ENCODE data around the gene SSR1.
"Not testable (repeated sequence)": the region's sequence is repeated elsewhere in the genome, so short reads cannot be mapped to it uniquely, and the experiment has no call there.

Gene SSR1

GRCh38 chr6:7317538-7317937 is 4.5 kb upstream of the SSR1 start:
- no peak for DNase-seq (ENCODE audit: low spot score)

GRCh38 chr6:7316658-7317533 is 3.9 kb upstream of the SSR1 start:
- no peak for DNase-seq (ENCODE audit: low spot score)

GRCh38 chr6:7315948-7316365 is 3.0 kb upstream of the SSR1 start:
- DNase-seq (ENCODE audit: low spot score): no peak

GRCh38 chr6:7315087-7315947 is 2.3 kb upstream of the SSR1 start:
- DNase-seq (ENCODE audit: low spot score): not testable (repeated sequence)

- no peak for DNase-seq (ENCODE audit: low spot score)
Observed at GRCh38 chr6:7314414-7314813, 1.4 kb upstream of the SSR1 start.

GRCh38 chr6:7313505-7314165 is 636 bp upstream of the SSR1 start:
- peak; percentile 63 for DNase-seq (ENCODE audit: low spot score)

- peak; percentile 18 for DNase-seq (ENCODE audit: low spot score)
Observed at GRCh38 chr6:7311917-7312615, 933 bp downstream of the SSR1 start.

GRCh38 chr6:7311176-7311575 is 1.8 kb downstream of the SSR1 start:
- no peak for DNase-seq (ENCODE audit: low spot score)

- DNase-seq (ENCODE audit: low spot score): no peak
Observed at GRCh38 chr6:7309050-7309449, 3.9 kb downstream of the SSR1 start.

- no peak for DNase-seq (ENCODE audit: low spot score)
Observed at GRCh38 chr6:7307533-7307932, 5.5 kb downstream of the SSR1 start.

GRCh38 chr6:7304821-7305220 is 8.2 kb downstream of the SSR1 start:
- DNase-seq (ENCODE audit: low spot score): no peak

GRCh38 chr6:7301702-7302101 is 11.3 kb downstream of the SSR1 start:
- no peak for DNase-seq (ENCODE audit: low spot score)

GRCh38 chr6:7300926-7301325 is 12.1 kb downstream of the SSR1 start:
- DNase-seq (ENCODE audit: low spot score): no peak

- DNase-seq (ENCODE audit: low spot score): no peak
Observed at GRCh38 chr6:7298113-7298512, 14.9 kb downstream of the SSR1 start.

GRCh38 chr6:7296602-7297001 is 16.4 kb downstream of the SSR1 start:
- no peak for DNase-seq (ENCODE audit: low spot score)

- DNase-seq (ENCODE audit: low spot score): no peak
Observed at GRCh38 chr6:7295916-7296315, 17.1 kb downstream of the SSR1 start.

- DNase-seq (ENCODE audit: low spot score): no peak
Observed at GRCh38 chr6:7292596-7293255, 20.3 kb downstream of the SSR1 start.

- DNase-seq (ENCODE audit: low spot score): no peak
Observed at GRCh38 chr6:7290079-7290478, 22.9 kb downstream of the SSR1 start.

- no peak for DNase-seq (ENCODE audit: low spot score)
Observed at GRCh38 chr6:7285416-7285815, 27.6 kb downstream of the SSR1 start.

- DNase-seq (ENCODE audit: low spot score): no peak
Observed at GRCh38 chr6:7283676-7284075, 29.3 kb downstream of the SSR1 start.

All from SW480 (cell line).